AG10803 (cell line): Measurements from ENCODE around the gene SORL1.

Experiments used
- DNase-seq: peaks from one replicate; pipeline ENCODE4 v3.0.0; 2010; ENCODE audit warnings: low read depth
- H3K4me3 ChIP-seq: 2 replicates; pipeline ENCODE4 v1.5.1; 2011; ENCODE audit warnings: mild to moderate bottlenecking, low read length, control low read depth
- CTCF ChIP-seq: conservative IDR thresholded peaks from 2 replicates; pipeline ENCODE4 v1.5.1; 2011; ENCODE audit warnings: mild to moderate bottlenecking, low read length, control low read depth, inconsistent platforms

The SORL1 gene

GRCh38 chr11:121643479-121644186 lies 191.5 kb downstream of the SORL1 start:
- H3K4me3 ChIP-seq: no peak overlapping the region
- TF ChIP-seq CTCF: no peak
- DNase-seq: no peak

GRCh38 chr11:121644187-121644512 lies 192.0 kb downstream of the SORL1 start:
- no peak overlapping the region for H3K4me3 ChIP-seq
- DNase-seq: no peak
- no peak for TF ChIP-seq CTCF

GRCh38 chr11:121645001-121645400 lies 192.9 kb downstream of the SORL1 start:
- no peak for TF ChIP-seq CTCF
- H3K4me3 ChIP-seq: no peak overlapping the region
- DNase-seq: no peak

GRCh38 chr11:121645596-121645995 lies 193.5 kb downstream of the SORL1 start:
- peak; percentile 79 for DNase-seq
- no peak overlapping the region for H3K4me3 ChIP-seq
- TF ChIP-seq CTCF: no peak

GRCh38 chr11:121648306-121648705 lies 196.2 kb downstream of the SORL1 start:
- H3K4me3 ChIP-seq: no peak overlapping the region
- no peak for DNase-seq
- no peak for TF ChIP-seq CTCF

GRCh38 chr11:121649798-121650197 lies 197.7 kb downstream of the SORL1 start:
- DNase-seq: no peak
- TF ChIP-seq CTCF: no peak
- H3K4me3 ChIP-seq: no peak overlapping the region

GRCh38 chr11:121650351-121651256 lies 198.5 kb downstream of the SORL1 start:
- no peak for DNase-seq
- no peak overlapping the region for H3K4me3 ChIP-seq
- TF ChIP-seq CTCF: no peak
